HepG2 (cell line): ENCODE results near the gene RNF213. TPM values are rescaled to one million over a fixed set of nuclear protein-coding genes. Genes with fewer than 3 reads are reported as not detected.

Source experiments
- ATAC-seq: fragments of 200-7000 bp; cut with Tn5 transposase; 3 replicates; pipeline ENCODE4 v1.9.1; 2020; ENCODE audit warnings: mild to moderate bottlenecking, moderate library complexity
- BruUV-seq: library from RNA; stranded (reverse); fragments of 400-500 nt; replicated peaks from 2 replicates; lab custom pipeline; 2021; lab: Mats Ljungman, UMichigan
- CTCF ChIA-PET: fragments of 300-600 bp; formaldehyde crosslinking; extraction: SDS; loops from one replicate; lab custom pipeline; 2021; ENCODE audit warnings: low total read pairs, inconsistent platforms, low intra/inter-chr PET ratio; lab: Yijun Ruan, JAX
- POLR2A ChIA-PET: fragments of 350-600 bp; sonication (Branson Sonifier 250); formaldehyde crosslinking; loops from one replicate; lab custom pipeline; 2020; ENCODE audit warnings: antibody characterized with exemption, inconsistent platforms; lab: Yijun Ruan, JAX
- DNase-seq: peaks from one replicate; pipeline ENCODE4 v3.0.0-alpha.2; 2015; ENCODE audit warnings: low spot score
- FAIRE-seq: peaks from 3 replicates; lab custom pipeline; 2011; peaks lifted over from hg19 to GRCh38; lab: Jason Lieb, UNC
- H2AFZ ChIP-seq: one replicate; pipeline ENCODE4 v1.6.1; 2011; ENCODE audit warnings: low read length, inconsistent platforms
- H3K27ac ChIP-seq: fragments of 300-600 bp; 3 replicates; pipeline ENCODE4 v1.8.0; 2011; ENCODE audit warnings: mixed run types, mild to moderate bottlenecking, mixed read lengths, low read length, inconsistent platforms; ENCODE audit not compliant: insufficient read depth; ENCODE audit errors: extremely low read length
- H3K27me3 ChIP-seq, 2 experiments: fragments of 200-600 bp in 1 of 2; 2 replicates in 1 of 2; 3 replicates in 1 of 2; pipeline versions ENCODE4 v1.6.0 to v1.8.0; 2011; ENCODE audit warnings: low read length in 2 of 2, mild to moderate bottlenecking in 2 of 2, moderate library complexity in 2 of 2, inconsistent platforms in 1 of 2; ENCODE audit not compliant: insufficient read depth in 2 of 2, control insufficient read depth in 1 of 2
- H3K36me3 ChIP-seq, 2 experiments: fragments of 200-600 bp in 1 of 2; replicated peaks in 1 of 2; 2 replicates in 1 of 2; 3 replicates in 1 of 2; pipeline versions ENCODE4 v1.5.1 to v1.8.0; 2011; ENCODE audit warnings: low read length in 2 of 2, inconsistent platforms in 1 of 2; ENCODE audit not compliant: insufficient read depth in 2 of 2, control insufficient read depth in 1 of 2
- H3K4me1 ChIP-seq: 2 replicates; pipeline ENCODE4 v1.5.1; 2012; ENCODE audit warnings: low read length, inconsistent platforms; ENCODE audit not compliant: insufficient read depth
- H3K4me2 ChIP-seq: 2 replicates; pipeline ENCODE4 v1.6.0; 2011; ENCODE audit warnings: low read depth, low read length, inconsistent platforms
- H3K4me3 ChIP-seq, 3 experiments: fragments of 200-600 bp in 1 of 3; sonication (generic), shearing (Covaris generic) in 1 of 3; replicated peaks in 1 of 3; 2 replicates each; pipeline ENCODE4 v1.5.1; 2011 to 2016; ENCODE audit warnings: low read length in 3 of 3, inconsistent platforms in 2 of 3, low read depth in 2 of 3, mild to moderate bottlenecking in 2 of 3, control low read depth in 1 of 3, mixed read lengths in 1 of 3; ENCODE audit not compliant: insufficient read depth in 1 of 3
- H3K79me2 ChIP-seq: one replicate; pipeline ENCODE4 v1.6.1; 2011; ENCODE audit warnings: low read length, inconsistent platforms; ENCODE audit not compliant: insufficient read depth
- H3K9ac ChIP-seq: 2 replicates; pipeline ENCODE4 v1.6.0; 2011; ENCODE audit warnings: mild to moderate bottlenecking, low read depth, low read length, inconsistent platforms; ENCODE audit not compliant: insufficient read depth
- H3K9me3 ChIP-seq: 2 replicates; pipeline ENCODE4 v1.5.1; 2012; ENCODE audit warnings: mild to moderate bottlenecking, low read length
- H4K20me1 ChIP-seq: 2 replicates; pipeline ENCODE4 v1.6.0; 2011; ENCODE audit warnings: inconsistent platforms, mild to moderate bottlenecking, low read length, moderate library complexity; ENCODE audit not compliant: insufficient read depth
- CBX5 ChIP-seq: sonication (generic); formaldehyde crosslinking; IDR thresholded peaks from 2 replicates; pipeline ENCODE4 v1.4.0; 2020; ENCODE audit warnings: missing genetic modification reagents, borderline replicate concordance
- ETV5 ChIP-seq: IDR thresholded peaks from 2 replicates; pipeline ENCODE4 v1.6.1; 2018; ENCODE audit warnings: missing biosample characterization, missing genetic modification reagents, inconsistent platforms, borderline replicate concordance
- FOXK1 ChIP-seq: sonication (generic); formaldehyde crosslinking; IDR thresholded peaks from 2 replicates; pipeline ENCODE4 v1.4.0; 2020; ENCODE audit warnings: low read depth, missing genetic modification reagents, borderline replicate concordance
- GATA4 ChIP-seq: sonication (generic); IDR thresholded peaks from 2 replicates; pipeline ENCODE4 v1.6.1; 2016; ENCODE audit warnings: antibody characterized with exemption, low read depth, borderline replicate concordance
- KDM2A ChIP-seq: sonication (generic); formaldehyde crosslinking; IDR thresholded peaks from 2 replicates; pipeline ENCODE4 v1.4.0; 2020; ENCODE audit warnings: low read depth, missing genetic modification reagents, borderline replicate concordance
- NFE2L2 ChIP-seq: fragments of 150-350 bp; IDR thresholded peaks from 2 replicates; pipeline ENCODE4 v1.6.1; 2014; ENCODE audit warnings: low read length
- RAD51 ChIP-seq: fragments of 450-650 bp; IDR thresholded peaks from 2 replicates; pipeline ENCODE4 v1.6.1; 2016; ENCODE audit warnings: borderline replicate concordance
- SSRP1 ChIP-seq: IDR thresholded peaks from 2 replicates; pipeline ENCODE4 v1.6.1; 2016; ENCODE audit warnings: control low read depth
- ZBTB25 ChIP-seq: IDR thresholded peaks from 2 replicates; pipeline ENCODE4 v1.6.1; 2018; ENCODE audit warnings: missing genetic modification reagents
- ZBTB33 ChIP-seq: sonication (generic); formaldehyde crosslinking; IDR thresholded peaks from 2 replicates; pipeline ENCODE4 v1.4.0; 2020; ENCODE audit warnings: missing genetic modification reagents
- ZHX2 ChIP-seq, 2 experiments: sonication (generic) in 1 of 2; formaldehyde crosslinking in 1 of 2; IDR thresholded peaks; 2 replicates each; pipeline versions ENCODE4 v1.6.1 to v1.9.0; 2014 to 2022; ENCODE audit warnings: antibody characterized with exemption in 1 of 2, borderline replicate concordance in 1 of 2, inconsistent platforms in 1 of 2, low read depth in 1 of 2, missing genetic modification reagents in 1 of 2
- ZNF580 ChIP-seq: IDR thresholded peaks from 2 replicates; pipeline ENCODE4 v1.6.1; 2016; ENCODE audit warnings: low read depth, borderline replicate concordance
- WGBS: methylation state at CpG from one replicate; pipeline ENCODE4 v1.1.6; 2017; ENCODE audit warnings: low lambda C conversion rate; 5-methylcytosine and 5-hydroxymethylcytosine counted together
- in situ Hi-C: cut with HindIII; loops from 2 replicates; pipeline ENCODE4 v1.10.0; 2017; ENCODE audit warnings: low pct_unique_long_range_greater_than_20kb; ENCODE audit not compliant: extremely low pct_ligation_motif_present
- intact Hi-C: fragments of 100-400 bp; cut with micrococcal nuclease; formaldehyde crosslinking; loops from one replicate; pipeline ENCODE4 v1.10.0; 2022; ENCODE audit not compliant: unreplicated experiment
- polyA plus RNA-seq, 8 experiments: library from polyadenylated mRNA; depleted of rRNA in 3 of 8; stranded (reverse) in 7 of 8; unstranded in 1 of 8; fragments of >200 nt; fragmentation: Illumina TruSeq in 4 of 8; extraction: Trizol in 4 of 8; gene quantifications; 2 replicates each; pipeline versions ENCODE4 v1.2.1 to v1.2.3, GENCODE V29; 2011 to 2016; ENCODE audit warnings: low read depth in 4 of 8, missing spikeins in 1 of 8, mixed read lengths in 1 of 8; ENCODE audit not compliant: insufficient read depth in 1 of 8
- total RNA-seq, 5 experiments: library from RNA; depleted of rRNA; stranded (reverse); fragments of >200 nt; fragmentation: Illumina TruSeq; extraction: Trizol; gene quantifications; 2 replicates each; pipeline ENCODE4 v1.2.3, GENCODE V29; 2016; ENCODE audit warnings: low read depth in 1 of 5

The RNF213 gene
- total and polyA plus RNA-seq, 2 of the 13 experiments (the other 11 are each of a cell fraction or from before 2014, with no cell fraction given), result 38.6 to 38.7 TPM

- H2AFZ ChIP-seq, result no peak overlapping the region
- H3K27me3 ChIP-seq, result no peaks in the 10 kb centered on the region
- FAIRE-seq (peak; percentile 85), DNase-seq (peak; percentile 88), ATAC-seq (peak; percentile 58)
- H3K79me2 ChIP-seq, result no peaks in the 10 kb centered on the region
- peak overlapping the region; percentile 43 for H3K4me2 ChIP-seq
- H3K9me3 ChIP-seq, result no peaks in the 10 kb centered on the region
- no TSS peak for BruUV-seq
- no peaks in the 10 kb centered on the region for H3K36me3 ChIP-seq
- no peak overlapping the region for H3K4me3 ChIP-seq
- WGBS, result 52% methylated on average over 13 of the region's 13 CpGs
- in situ Hi-C loops (loop anchor here (5.0 kb wide), 1 partner anchor 107 kb away; the partner anchor contains the start of gene EIF4A3), intact Hi-C loops (no loop called here)
- H4K20me1 ChIP-seq, result no peaks in the 10 kb centered on the region
- no peak overlapping the region for H3K9ac ChIP-seq
- H3K4me1 ChIP-seq, result peaks cover 28% of the 10 kb centered on the region
- peak overlapping the region; percentile 17 for H3K27ac ChIP-seq
- CTCF ChIA-PET, result no interaction called here
- POLR2A ChIA-PET, result interaction anchor here (0.7 to 1.9 kb wide), 2 partner anchors 9 to 18 kb away, joined by 3 to 8 read pairs; no protein-coding TSS in a partner anchor
- TF ChIP-seq ZBTB25 (CRISPR knock-in tag) (peak; percentile 82; the same call in 1 of the 2 replicates), CBX5 (CRISPR knock-in tag) (peak; percentile 43; the same call in 1 of the 2 replicates), NFE2L2 (peak; percentile 99), ZBTB33 (CRISPR knock-in tag) (peak; percentile 67), FOXK1 (CRISPR knock-in tag) (peak; percentile 58; the same call in 1 of the 2 replicates), ZNF580 (CRISPR knock-in tag) (peak; percentile 27; the same call in 1 of the 2 replicates), SSRP1 (CRISPR knock-in tag) (0 out of 2 replicates have a peak, but pooled peaks have one; percentile 42), RAD51 (no peak), GATA4 (0 out of 2 replicates have a peak, but pooled peaks have one; percentile 40), ZHX2 (IDR thresholded peaks at IDR 0.05; ENCODE audit: low read depth) (0 out of 2 replicates have a peak, but pooled peaks have one; percentile 36), ZHX2 (CRISPR knock-in tag; IDR thresholded peaks at IDR 0.05; ENCODE audit: borderline replicate concordance) (no peak), ETV5 (peak; percentile 34; the same call in 1 of the 2 replicates), KDM2A (CRISPR knock-in tag) (peak; percentile 38; the same call in 1 of the 2 replicates)
Measured at GRCh38 chr17:80254396-80255251, 6.0 kb upstream of the RNF213 start.
